ENCODE measurements around the gene MMEL1. TPM values are rescaled to one million over a fixed set of nuclear protein-coding genes. Genes with fewer than 3 reads are reported as not detected.
A peak's percentile ranks its signal among the peaks of the same experiment; 100 is the strongest.

MMEL1 gene
- total and polyA plus RNA-seq, 2 of the 13 experiments (the other 11 are each of a cell fraction or from before 2014, with no cell fraction given), result 0.48 TPM; not detected in 1

DNA sequence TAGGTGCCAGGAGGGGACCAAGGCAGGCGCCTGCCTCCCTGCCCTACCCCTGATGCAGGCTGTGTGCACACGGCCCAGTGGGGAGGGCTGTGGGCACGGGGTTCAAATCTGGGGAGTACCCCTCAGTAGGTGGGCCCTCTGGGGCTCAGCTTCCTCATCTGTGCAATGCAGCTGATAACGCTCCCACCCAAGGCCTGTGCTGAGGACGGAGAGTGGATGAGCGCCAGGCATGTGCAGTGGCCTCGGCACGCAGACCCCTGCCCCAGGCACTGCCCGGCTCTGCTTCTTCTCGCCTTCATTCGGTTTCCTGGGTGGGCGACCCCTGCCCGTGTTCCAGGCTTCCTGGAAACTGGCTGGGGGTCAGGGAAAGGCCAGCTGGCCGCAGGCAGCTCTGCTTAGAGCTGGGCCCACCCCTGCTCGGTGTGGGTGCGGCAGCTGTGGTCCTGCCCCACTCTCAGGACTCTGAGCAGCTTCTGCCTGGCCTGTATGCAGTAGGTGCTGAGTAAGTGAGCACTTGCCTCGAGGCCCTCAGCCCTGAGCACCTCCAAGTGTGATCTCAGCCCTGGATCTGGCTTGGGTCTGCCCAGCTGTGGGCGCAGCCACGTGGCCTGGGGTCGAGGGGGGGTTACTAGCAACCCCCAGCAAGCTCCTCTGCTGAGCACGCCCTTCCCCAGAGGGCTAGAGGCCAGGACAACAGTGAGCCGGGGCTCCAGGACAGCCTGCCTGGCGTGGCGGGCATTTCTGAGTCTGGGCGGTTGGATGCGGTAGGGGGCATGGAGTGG is 88.5 kb downstream of the MMEL1 start (continued):
- TF ChIP-seq ZNF761 (CRISPR knock-in tag; conservative IDR thresholded peaks at IDR 0.05) (0 out of 2 replicates have a peak, but pooled peaks have one; percentile 41), DMAP1 (CRISPR knock-in tag; IDR thresholded peaks at IDR 0.05) (0 out of 2 replicates have a peak, but pooled peaks have one; percentile 14), FOXC1 (CRISPR knock-in tag; IDR thresholded peaks at IDR 0.05; ENCODE audit: borderline replicate concordance) (0 out of 2 replicates have a peak, but pooled peaks have one; percentile 11), NFE2L1 (CRISPR knock-in tag; IDR thresholded peaks at IDR 0.05; ENCODE audit: borderline replicate concordance) (no peak), ZNF263 (CRISPR knock-in tag; IDR thresholded peaks at IDR 0.05) (peak; percentile 42; the same call in 1 of the 2 replicates), ZNF446 (CRISPR knock-in tag; IDR thresholded peaks at IDR 0.05) (no peak), RARA (CRISPR knock-in tag; IDR thresholded peaks at IDR 0.05) (peak; percentile 49), ZSCAN21 (CRISPR knock-in tag; IDR thresholded peaks at IDR 0.05; ENCODE audit: borderline replicate concordance) (peak; percentile 31; the same call in 1 of the 2 replicates), HNRNPL (IDR thresholded peaks at IDR 0.05; ENCODE audit: low read depth, low read length) (0 out of 2 replicates have a peak, but pooled peaks have one; percentile 30), ZNF343 (CRISPR knock-in tag; IDR thresholded peaks at IDR 0.05) (peak; percentile 67; the same call in 1 of the 2 replicates), NCOA1 (CRISPR knock-in tag; IDR thresholded peaks at IDR 0.05) (no peak), BORCS8-MEF2B (CRISPR knock-in tag; IDR thresholded peaks at IDR 0.05) (0 out of 2 replicates have a peak, but pooled peaks have one; percentile 26), SOX6 (IDR thresholded peaks at IDR 0.05) (no peak), SOX6 (CRISPR knock-in tag; IDR thresholded peaks at IDR 0.05) (no peak)
- TF ChIP-seq, protein P1, sequence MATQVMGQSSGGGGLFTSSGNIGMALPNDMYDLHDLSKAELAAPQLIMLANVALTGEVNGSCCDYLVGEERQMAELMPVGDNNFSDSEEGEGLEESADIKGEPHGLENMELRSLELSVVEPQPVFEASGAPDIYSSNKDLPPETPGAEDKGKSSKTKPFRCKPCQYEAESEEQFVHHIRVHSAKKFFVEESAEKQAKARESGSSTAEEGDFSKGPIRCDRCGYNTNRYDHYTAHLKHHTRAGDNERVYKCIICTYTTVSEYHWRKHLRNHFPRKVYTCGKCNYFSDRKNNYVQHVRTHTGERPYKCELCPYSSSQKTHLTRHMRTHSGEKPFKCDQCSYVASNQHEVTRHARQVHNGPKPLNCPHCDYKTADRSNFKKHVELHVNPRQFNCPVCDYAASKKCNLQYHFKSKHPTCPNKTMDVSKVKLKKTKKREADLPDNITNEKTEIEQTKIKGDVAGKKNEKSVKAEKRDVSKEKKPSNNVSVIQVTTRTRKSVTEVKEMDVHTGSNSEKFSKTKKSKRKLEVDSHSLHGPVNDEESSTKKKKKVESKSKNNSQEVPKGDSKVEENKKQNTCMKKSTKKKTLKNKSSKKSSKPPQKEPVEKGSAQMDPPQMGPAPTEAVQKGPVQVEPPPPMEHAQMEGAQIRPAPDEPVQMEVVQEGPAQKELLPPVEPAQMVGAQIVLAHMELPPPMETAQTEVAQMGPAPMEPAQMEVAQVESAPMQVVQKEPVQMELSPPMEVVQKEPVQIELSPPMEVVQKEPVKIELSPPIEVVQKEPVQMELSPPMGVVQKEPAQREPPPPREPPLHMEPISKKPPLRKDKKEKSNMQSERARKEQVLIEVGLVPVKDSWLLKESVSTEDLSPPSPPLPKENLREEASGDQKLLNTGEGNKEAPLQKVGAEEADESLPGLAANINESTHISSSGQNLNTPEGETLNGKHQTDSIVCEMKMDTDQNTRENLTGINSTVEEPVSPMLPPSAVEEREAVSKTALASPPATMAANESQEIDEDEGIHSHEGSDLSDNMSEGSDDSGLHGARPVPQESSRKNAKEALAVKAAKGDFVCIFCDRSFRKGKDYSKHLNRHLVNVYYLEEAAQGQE (IDR thresholded peaks at IDR 0.05; ENCODE audit: borderline replicate concordance in 1 of 2, low read depth in 1 of 2, low read length in 2 of 2), result no peak
- TF ChIP-seq, protein P2, sequence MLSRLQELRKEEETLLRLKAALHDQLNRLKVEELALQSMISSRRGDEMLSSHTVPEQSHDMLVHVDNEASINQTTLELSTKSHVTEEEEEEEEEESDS (CRISPR knock-in tag; IDR thresholded peaks at IDR 0.05; ENCODE audit: borderline replicate concordance), result no peak
- TF ChIP-seq, protein P3, sequence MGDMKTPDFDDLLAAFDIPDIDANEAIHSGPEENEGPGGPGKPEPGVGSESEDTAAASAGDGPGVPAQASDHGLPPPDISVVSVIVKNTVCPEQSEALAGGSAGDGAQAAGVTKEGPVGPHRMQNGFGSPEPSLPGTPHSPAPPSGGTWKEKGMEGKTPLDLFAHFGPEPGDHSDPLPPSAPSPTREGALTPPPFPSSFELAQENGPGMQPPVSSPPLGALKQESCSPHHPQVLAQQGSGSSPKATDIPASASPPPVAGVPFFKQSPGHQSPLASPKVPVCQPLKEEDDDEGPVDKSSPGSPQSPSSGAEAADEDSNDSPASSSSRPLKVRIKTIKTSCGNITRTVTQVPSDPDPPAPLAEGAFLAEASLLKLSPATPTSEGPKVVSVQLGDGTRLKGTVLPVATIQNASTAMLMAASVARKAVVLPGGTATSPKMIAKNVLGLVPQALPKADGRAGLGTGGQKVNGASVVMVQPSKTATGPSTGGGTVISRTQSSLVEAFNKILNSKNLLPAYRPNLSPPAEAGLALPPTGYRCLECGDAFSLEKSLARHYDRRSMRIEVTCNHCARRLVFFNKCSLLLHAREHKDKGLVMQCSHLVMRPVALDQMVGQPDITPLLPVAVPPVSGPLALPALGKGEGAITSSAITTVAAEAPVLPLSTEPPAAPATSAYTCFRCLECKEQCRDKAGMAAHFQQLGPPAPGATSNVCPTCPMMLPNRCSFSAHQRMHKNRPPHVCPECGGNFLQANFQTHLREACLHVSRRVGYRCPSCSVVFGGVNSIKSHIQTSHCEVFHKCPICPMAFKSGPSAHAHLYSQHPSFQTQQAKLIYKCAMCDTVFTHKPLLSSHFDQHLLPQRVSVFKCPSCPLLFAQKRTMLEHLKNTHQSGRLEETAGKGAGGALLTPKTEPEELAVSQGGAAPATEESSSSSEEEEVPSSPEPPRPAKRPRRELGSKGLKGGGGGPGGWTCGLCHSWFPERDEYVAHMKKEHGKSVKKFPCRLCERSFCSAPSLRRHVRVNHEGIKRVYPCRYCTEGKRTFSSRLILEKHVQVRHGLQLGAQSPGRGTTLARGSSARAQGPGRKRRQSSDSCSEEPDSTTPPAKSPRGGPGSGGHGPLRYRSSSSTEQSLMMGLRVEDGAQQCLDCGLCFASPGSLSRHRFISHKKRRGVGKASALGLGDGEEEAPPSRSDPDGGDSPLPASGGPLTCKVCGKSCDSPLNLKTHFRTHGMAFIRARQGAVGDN (CRISPR knock-in tag; IDR thresholded peaks at IDR 0.05), result peak; percentile 54

Measured in HepG2 (cell line).